Peyer's patch (tissue), 4 donors: ENCODE results near the gene EBF4. TPM values are rescaled to one million over a fixed set of nuclear protein-coding genes. Genes with fewer than 3 reads are reported as not detected.

Experiments used
- DNase-seq, 3 donors: peaks; one replicate each; pipeline ENCODE4 v3.0.0-alpha.2; 2017 to 2019
- H3K27ac ChIP-seq, 4 donors: fragments of 200-600 bp; sonication (generic); one replicate each; pipeline ENCODE4 v1.5.1; 2016 to 2019
- H3K27me3 ChIP-seq, 2 donors: fragments of 200-600 bp; sonication (generic); one replicate each; pipeline ENCODE4 v1.5.1; 2019
- H3K36me3 ChIP-seq, 3 donors: fragments of 200-600 bp; sonication (generic); one replicate each; pipeline ENCODE4 v1.5.1; 2016 to 2019
- H3K4me1 ChIP-seq, 4 donors: fragments of 200-600 bp; sonication (generic); one replicate each; pipeline ENCODE4 v1.5.1; 2016 to 2019
- H3K4me3 ChIP-seq, 4 donors: fragments of 200-600 bp; sonication (generic); 1 replicate in 3 of 4; 2 replicates in 1 of 4; pipeline ENCODE4 v1.5.1; 2016 to 2019; ENCODE audit warnings: mild to moderate bottlenecking in 1 of 4
- H3K9me3 ChIP-seq, 4 donors: fragments of 200-600 bp; sonication (generic); one replicate each; pipeline ENCODE4 v1.5.1; 2016 to 2019; ENCODE audit warnings: mild to moderate bottlenecking in 1 of 4
- POLR2A ChIP-seq, 2 donors: fragments of 450-650 bp; IDR thresholded peaks; one replicate each; pipeline ENCODE4 v1.5.1; 2017; ENCODE audit warnings: antibody characterized with exemption in 2 of 2, mild to moderate bottlenecking in 2 of 2, moderate library complexity in 2 of 2
- total RNA-seq, 4 donors: library from RNA; depleted of rRNA; stranded (reverse); fragments of >200 nt; gene quantifications; one replicate each; pipeline ENCODE4 v1.1.0, GENCODE V29; 2016
- TF ChIP-seq, protein P1 (sequence below), 6 experiments: fragments of 450-650 bp in 4 of 6; fragments of 200-600 bp in 2 of 6; sonication (generic) in 1 of 6; IDR thresholded peaks; one replicate each; pipeline ENCODE4 v1.5.1; 2017 to 2019; ENCODE audit warnings: antibody characterized with exemption in 6 of 6, mild to moderate bottlenecking in 3 of 6, moderate library complexity in 1 of 6

The EBF4 gene
- total RNA-seq, 4 donors from 2014 or later: 1.4 to 17.3 (median 5.1) TPM

- Histone ChIP-seq H3K4me1 (peaks cover 0 to 9% (median 1%) of the 10 kb centered on the region in 4 donors), H3K4me3 (no peak overlapping the region), H3K36me3 (no peaks in the 10 kb centered on the region), H3K9me3 (no peaks in the 10 kb centered on the region), H3K27me3 (peaks cover 0 to 9% of the 10 kb centered on the region in 2 donors), H3K27ac (no peak overlapping the region)
- TF ChIP-seq POLR2A (IDR thresholded peaks at IDR 0.05): no peak
- TF ChIP-seq, protein P1, sequence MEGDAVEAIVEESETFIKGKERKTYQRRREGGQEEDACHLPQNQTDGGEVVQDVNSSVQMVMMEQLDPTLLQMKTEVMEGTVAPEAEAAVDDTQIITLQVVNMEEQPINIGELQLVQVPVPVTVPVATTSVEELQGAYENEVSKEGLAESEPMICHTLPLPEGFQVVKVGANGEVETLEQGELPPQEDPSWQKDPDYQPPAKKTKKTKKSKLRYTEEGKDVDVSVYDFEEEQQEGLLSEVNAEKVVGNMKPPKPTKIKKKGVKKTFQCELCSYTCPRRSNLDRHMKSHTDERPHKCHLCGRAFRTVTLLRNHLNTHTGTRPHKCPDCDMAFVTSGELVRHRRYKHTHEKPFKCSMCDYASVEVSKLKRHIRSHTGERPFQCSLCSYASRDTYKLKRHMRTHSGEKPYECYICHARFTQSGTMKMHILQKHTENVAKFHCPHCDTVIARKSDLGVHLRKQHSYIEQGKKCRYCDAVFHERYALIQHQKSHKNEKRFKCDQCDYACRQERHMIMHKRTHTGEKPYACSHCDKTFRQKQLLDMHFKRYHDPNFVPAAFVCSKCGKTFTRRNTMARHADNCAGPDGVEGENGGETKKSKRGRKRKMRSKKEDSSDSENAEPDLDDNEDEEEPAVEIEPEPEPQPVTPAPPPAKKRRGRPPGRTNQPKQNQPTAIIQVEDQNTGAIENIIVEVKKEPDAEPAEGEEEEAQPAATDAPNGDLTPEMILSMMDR (IDR thresholded peaks at IDR 0.05): no peak
- DNase-seq: no peak
Observed at GRCh38 chr20:2795451-2795850, 102.9 kb downstream of the EBF4 start.

DNA sequence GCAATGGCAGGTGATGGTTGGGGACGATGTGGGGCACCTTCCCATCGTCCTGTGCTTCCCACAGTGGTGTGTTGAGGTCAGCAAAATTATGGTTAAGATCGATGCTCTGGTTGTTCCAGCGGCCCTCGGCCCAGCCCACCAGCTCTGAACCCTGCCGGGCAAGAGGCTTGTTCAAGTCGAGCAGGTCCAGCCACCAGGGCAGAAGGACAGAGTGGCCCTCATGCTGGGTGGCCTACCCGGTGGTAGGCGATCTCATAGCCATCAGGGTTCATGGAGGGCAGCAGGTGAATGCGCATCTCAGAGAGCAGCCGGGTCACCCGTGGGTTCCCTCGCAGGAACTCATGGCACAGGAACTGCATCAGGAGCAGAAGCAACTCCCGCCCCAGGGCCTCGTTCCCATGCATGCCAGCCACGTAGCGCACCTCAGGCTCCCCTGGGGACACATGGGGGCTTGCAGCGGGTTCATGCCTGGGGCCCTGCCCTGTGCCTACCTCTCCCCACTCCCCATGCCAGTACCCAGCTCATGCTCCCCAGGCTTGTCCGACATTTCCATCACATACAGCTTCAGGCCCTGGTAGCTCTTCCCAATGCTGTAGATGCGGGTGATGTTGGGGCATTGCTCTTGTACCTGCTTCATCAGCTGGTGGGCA, 103.6 kb downstream of the EBF4 start:
- no peak overlapping the region for H3K4me3 ChIP-seq
- no peak overlapping the region for H3K27ac ChIP-seq
- peaks cover 0 to 13% of the 10 kb centered on the region in 2 donors for H3K27me3 ChIP-seq
- H3K4me1 ChIP-seq: peaks cover 0 to 16% (median 2%) of the 10 kb centered on the region in 4 donors
- H3K36me3 ChIP-seq: no peaks in the 10 kb centered on the region
- H3K9me3 ChIP-seq: no peaks in the 10 kb centered on the region
- no peak for DNase-seq
- TF ChIP-seq, protein P1 (IDR thresholded peaks at IDR 0.05): no peak
- TF ChIP-seq POLR2A (IDR thresholded peaks at IDR 0.05): no peak

GRCh38 chr20:2797136-2797983, 104.8 kb downstream of the EBF4 start:
- no peak for DNase-seq
- H3K27me3 ChIP-seq: peaks cover 0 to 17% of the 10 kb centered on the region in 2 donors
- H3K4me1 ChIP-seq: peaks cover 0 to 17% (median 2%) of the 10 kb centered on the region in 4 donors
- H3K9me3 ChIP-seq: no peaks in the 10 kb centered on the region
- no peak for TF ChIP-seq POLR2A (IDR thresholded peaks at IDR 0.05)
- TF ChIP-seq, protein P1 (IDR thresholded peaks at IDR 0.05): no peak
- no peak overlapping the region for H3K4me3 ChIP-seq
- H3K27ac ChIP-seq: no peak overlapping the region
- H3K36me3 ChIP-seq: no peaks in the 10 kb centered on the region

- TF ChIP-seq, protein P1 (IDR thresholded peaks at IDR 0.05): no peak
- no peak for TF ChIP-seq POLR2A (IDR thresholded peaks at IDR 0.05)
- DNase-seq: no peak
- Histone ChIP-seq H3K36me3 (no peaks in the 10 kb centered on the region), H3K4me1 (peaks cover 0 to 17% (median 2%) of the 10 kb centered on the region in 4 donors), H3K27me3 (peaks cover 0 to 17% of the 10 kb centered on the region in 2 donors), H3K27ac (no peak overlapping the region), H3K4me3 (no peak overlapping the region), H3K9me3 (no peaks in the 10 kb centered on the region)
Observed at GRCh38 chr20:2798095-2798805, 105.7 kb downstream of the EBF4 start.

DNA sequence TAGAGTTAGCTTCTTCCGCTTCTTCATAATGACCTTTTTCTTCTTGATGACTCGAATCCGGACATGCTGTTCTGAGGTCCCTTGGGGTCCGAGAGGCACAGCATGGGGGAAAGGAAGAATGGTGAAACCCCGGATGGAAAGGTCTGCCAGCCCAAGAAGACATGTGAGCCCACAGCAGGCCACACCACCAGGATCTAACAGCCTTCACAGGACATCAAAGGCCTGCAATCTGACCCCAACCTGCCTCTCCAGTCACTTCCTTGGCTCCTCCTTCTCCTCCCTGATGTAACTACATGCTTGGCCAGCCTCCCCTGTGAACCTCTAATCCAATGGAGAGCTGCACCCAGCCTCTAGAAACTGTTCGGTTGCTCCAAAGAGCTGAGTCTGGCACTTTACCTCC, 106.2 kb downstream of the EBF4 start:
- Histone ChIP-seq H3K4me1 (peaks cover 0 to 17% (median 2%) of the 10 kb centered on the region in 4 donors), H3K27ac (no peak overlapping the region), H3K36me3 (no peaks in the 10 kb centered on the region), H3K27me3 (peaks cover 0 to 17% of the 10 kb centered on the region in 2 donors), H3K9me3 (no peaks in the 10 kb centered on the region), H3K4me3 (no peak overlapping the region)
- TF ChIP-seq POLR2A (IDR thresholded peaks at IDR 0.05): no peak
- TF ChIP-seq, protein P1 (IDR thresholded peaks at IDR 0.05): no peak
- DNase-seq: no peak
